H1 (cell line): ENCODE measurements around the gene ANKRD13B. TPM values are rescaled to one million over a fixed set of nuclear protein-coding genes. Genes with fewer than 3 reads are reported as not detected.

ENCODE experiments used
- CHD1 ChIP-seq: IDR thresholded peaks from 2 replicates; pipeline ENCODE4 v1.6.1; 2012; ENCODE audit warnings: low read depth, low read length, improper control_type of control experiment
- CHD7 ChIP-seq: fragments of 300-600 bp; sonication (generic); IDR thresholded peaks from 2 replicates; pipeline ENCODE4 v1.7.1; 2012; ENCODE audit warnings: low read length, moderate library complexity, mild to moderate bottlenecking, inconsistent platforms; ENCODE audit not compliant: insufficient replicate concordance
- EZH2 ChIP-seq: fragments of 200-600 bp; sonication (generic); IDR thresholded peaks from 2 replicates; pipeline ENCODE4 v1.7.1; 2012; ENCODE audit warnings: low read depth, mild to moderate bottlenecking, moderate library complexity, low read length, inconsistent platforms; ENCODE audit not compliant: severe bottlenecking
- RBBP5 ChIP-seq: IDR thresholded peaks from 2 replicates; pipeline ENCODE4 v1.7.1; 2012; ENCODE audit warnings: low read depth, mild to moderate bottlenecking, inconsistent platforms, low read length, moderate library complexity, borderline replicate concordance
- SAP30 ChIP-seq: fragments of 300-600 bp; sonication (generic); IDR thresholded peaks from 2 replicates; pipeline ENCODE4 v1.7.1; 2012; ENCODE audit warnings: low read length, moderate library complexity, mild to moderate bottlenecking, inconsistent platforms; ENCODE audit not compliant: insufficient read depth, insufficient replicate concordance
- SUZ12 ChIP-seq: fragments of 200-600 bp; sonication (generic); IDR thresholded peaks from 2 replicates; pipeline ENCODE4 v1.6.1; 2012; ENCODE audit warnings: mild to moderate bottlenecking, inconsistent platforms, low read length, moderate library complexity, mixed read lengths
- TEAD4 ChIP-seq: IDR thresholded peaks from 2 replicates; pipeline ENCODE4 v1.6.1; 2012; ENCODE audit warnings: low read depth, low read length, inconsistent platforms, mixed read lengths
- USF2 ChIP-seq: IDR thresholded peaks from 2 replicates; pipeline ENCODE4 v1.6.1; 2011; ENCODE audit warnings: low read length, improper control_type of control experiment
- YY1 ChIP-seq: IDR thresholded peaks from 2 replicates; pipeline ENCODE4 v1.6.1; 2011; ENCODE audit warnings: low read depth, mild to moderate bottlenecking, low read length
- polyA plus RNA-seq, 7 experiments: library from polyadenylated mRNA; depleted of rRNA in 3 of 7; stranded (reverse) in 5 of 7; unstranded in 2 of 7; fragments of >200 nt in 5 of 7; fragments of 200-250 nt in 2 of 7; gene quantifications; 1 replicate in 5 of 7; 2 replicates in 1 of 7; 4 replicates in 1 of 7; pipeline versions ENCODE4 v1.2.1 to v1.2.3, GENCODE V29; 2011 to 2013; ENCODE audit warnings: missing spikeins in 2 of 7, mixed read lengths in 2 of 7
- total RNA-seq: library from RNA; stranded (reverse); fragmentation: NEBNext Ultra II Directional; extraction: Animal tissue kit (Norgen Biotek cat#: 25700); gene quantifications from 2 replicates; pipeline ENCODE4 v1.2.1, GENCODE V29; 2021

ANKRD13B gene
- total and polyA plus RNA-seq, 2 of the 8 experiments (the other 6 are each of a cell fraction or from before 2014, with no cell fraction given), result 16.4 to 48.5 TPM

DNA sequence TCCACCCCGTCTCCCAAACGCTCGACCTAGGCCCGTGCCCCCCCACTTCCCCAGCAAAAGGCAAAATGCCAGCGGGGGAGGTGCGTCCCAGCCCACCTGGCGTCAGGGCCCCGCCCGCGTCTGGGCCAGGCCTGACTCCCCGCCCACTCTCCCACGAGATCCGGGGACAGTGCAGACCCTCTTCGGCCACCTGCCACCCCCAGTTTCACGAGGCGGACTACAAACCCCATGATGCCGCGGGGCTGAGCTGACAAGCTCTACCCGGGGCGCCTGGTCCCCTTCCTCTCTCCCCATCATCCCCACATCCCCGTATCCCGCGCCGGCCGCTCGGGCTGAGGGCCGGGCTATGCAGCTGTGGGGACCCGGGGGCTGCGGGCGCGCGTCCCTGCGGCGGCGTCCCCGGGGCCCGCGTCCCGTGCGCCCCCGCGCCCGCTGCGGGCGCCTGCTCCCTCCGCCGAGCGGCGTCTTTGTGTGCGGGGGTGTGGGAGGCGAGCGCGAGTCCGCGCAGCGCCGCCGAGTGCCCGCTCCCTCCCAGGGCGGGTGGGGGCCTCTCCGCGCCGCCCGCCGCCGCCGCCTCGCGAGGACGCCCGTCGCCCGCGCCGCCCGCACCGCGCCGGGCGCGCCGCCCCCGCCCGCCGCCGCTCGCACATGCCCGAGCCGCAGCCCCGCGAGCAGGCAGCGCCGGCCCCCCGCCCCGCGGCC, at the start of gene ANKRD13B (continued):
- TF ChIP-seq SAP30 (no peak), CHD7 (no peak), CHD1 (no peak), SUZ12 (no peak), USF2 (no peak), TEAD4 (no peak), YY1 (no peak), EZH2 (no peak), RBBP5 (no peak)
